Measurements from ENCODE around the gene FNDC3B. TPM values are rescaled to one million over a fixed set of nuclear protein-coding genes. Genes with fewer than 3 reads are reported as not detected.

FNDC3B gene
- total and polyA plus RNA-seq, 3 donors from 2014 or later: 24.2 to 63.5 (median 57.7) TPM

DNA sequence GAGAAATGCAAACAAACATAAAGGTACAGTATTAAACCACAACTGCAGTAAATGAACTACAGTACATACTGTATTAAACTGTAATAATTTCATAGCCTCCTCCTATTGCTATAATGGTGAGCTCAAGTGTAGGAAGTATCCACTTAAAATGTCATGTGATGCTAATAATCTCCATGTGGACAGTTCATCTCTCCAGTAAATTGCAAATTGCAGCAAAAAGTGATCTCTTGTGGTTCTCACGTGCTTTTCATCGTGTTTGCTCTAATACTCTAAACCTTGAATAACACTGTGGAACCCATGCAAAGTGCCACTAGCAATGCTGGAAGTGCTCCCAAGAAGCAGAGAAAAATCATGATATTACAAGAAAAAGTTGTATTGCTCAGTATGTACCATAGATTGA lies 9.2 kb upstream of the FNDC3B start:
- no peak overlapping the region for H3K4me3 ChIP-seq
- intact Hi-C loops (cut with DNase I; ENCODE audit: low total_unique reads): no loop called here
- 97 to 100% methylated on average over 2 of the region's 2 CpGs for WGBS, 2 donors
- no peak for DNase-seq
- TF ChIP-seq POLR2A (IDR thresholded peaks at IDR 0.05): no peak
- TF ChIP-seq, protein P1, sequence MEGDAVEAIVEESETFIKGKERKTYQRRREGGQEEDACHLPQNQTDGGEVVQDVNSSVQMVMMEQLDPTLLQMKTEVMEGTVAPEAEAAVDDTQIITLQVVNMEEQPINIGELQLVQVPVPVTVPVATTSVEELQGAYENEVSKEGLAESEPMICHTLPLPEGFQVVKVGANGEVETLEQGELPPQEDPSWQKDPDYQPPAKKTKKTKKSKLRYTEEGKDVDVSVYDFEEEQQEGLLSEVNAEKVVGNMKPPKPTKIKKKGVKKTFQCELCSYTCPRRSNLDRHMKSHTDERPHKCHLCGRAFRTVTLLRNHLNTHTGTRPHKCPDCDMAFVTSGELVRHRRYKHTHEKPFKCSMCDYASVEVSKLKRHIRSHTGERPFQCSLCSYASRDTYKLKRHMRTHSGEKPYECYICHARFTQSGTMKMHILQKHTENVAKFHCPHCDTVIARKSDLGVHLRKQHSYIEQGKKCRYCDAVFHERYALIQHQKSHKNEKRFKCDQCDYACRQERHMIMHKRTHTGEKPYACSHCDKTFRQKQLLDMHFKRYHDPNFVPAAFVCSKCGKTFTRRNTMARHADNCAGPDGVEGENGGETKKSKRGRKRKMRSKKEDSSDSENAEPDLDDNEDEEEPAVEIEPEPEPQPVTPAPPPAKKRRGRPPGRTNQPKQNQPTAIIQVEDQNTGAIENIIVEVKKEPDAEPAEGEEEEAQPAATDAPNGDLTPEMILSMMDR (IDR thresholded peaks at IDR 0.05): no peak
- no peaks in the 10 kb centered on the region for H3K4me1 ChIP-seq
- H3K27ac ChIP-seq: no peak overlapping the region
- no peaks in the 10 kb centered on the region for H3K9me3 ChIP-seq
- no peaks in the 10 kb centered on the region for H3K27me3 ChIP-seq
- no peaks in the 10 kb centered on the region for H3K36me3 ChIP-seq (ENCODE audit: low read depth, missing control alignments)

DNA sequence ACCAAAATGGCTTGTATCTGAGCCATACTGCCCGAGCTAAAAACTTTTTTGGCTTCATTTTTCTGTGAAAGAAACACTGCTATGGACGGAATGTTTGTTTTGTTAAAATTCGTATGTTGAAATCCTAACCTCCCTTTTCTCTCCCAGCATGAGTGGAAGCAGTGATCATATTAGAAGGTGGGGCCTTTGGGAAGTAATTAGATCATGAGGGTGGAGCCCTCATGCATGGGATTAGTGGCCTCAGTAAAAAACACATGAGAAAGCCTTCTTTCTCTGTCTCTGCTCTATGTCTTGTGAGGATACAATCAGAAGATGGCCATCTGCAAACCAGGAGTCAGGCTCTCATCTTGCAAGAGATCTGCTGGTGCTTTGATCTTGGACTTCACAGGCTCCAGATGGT lies 7.4 kb upstream of the FNDC3B start:
- no peak for DNase-seq
- Histone ChIP-seq H3K36me3 (ENCODE audit: low read depth, missing control alignments) (no peaks in the 10 kb centered on the region), H3K9me3 (no peaks in the 10 kb centered on the region), H3K27me3 (no peaks in the 10 kb centered on the region), H3K4me3 (no peak overlapping the region), H3K4me1 (no peaks in the 10 kb centered on the region), H3K27ac (no peak overlapping the region)
- intact Hi-C loops (cut with DNase I; ENCODE audit: low total_unique reads): no loop called here
- 87 to 90% methylated on average over 3 of the region's 3 CpGs for WGBS, 2 donors
- TF ChIP-seq POLR2A (IDR thresholded peaks at IDR 0.05): no peak
- TF ChIP-seq, protein P1 (IDR thresholded peaks at IDR 0.05): no peak

DNA sequence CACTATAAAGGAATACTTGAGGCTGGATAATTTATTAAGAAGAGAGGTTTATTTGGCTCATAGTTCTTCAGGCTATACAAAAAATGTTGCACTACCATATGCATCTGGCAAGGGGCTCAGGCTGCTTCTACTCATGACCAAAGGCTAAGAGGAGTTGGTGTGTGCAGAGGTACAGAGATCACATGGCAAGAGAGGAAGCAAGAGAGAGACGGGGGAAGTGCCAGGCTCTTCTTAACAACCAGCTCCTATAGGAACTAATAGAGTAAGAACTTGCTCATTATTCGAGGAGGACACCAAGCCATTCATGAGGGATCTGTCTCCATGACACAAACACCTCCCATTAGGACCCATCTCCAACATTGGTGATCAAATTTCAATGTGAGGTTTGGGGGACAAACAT lies 6.0 kb upstream of the FNDC3B start:
- TF ChIP-seq POLR2A (IDR thresholded peaks at IDR 0.05): no peak
- H3K4me1 ChIP-seq: peaks cover under 1% of the 10 kb centered on the region
- intact Hi-C loops (cut with DNase I; ENCODE audit: low total_unique reads): no loop called here
- DNase-seq: no peak
- no peaks in the 10 kb centered on the region for H3K9me3 ChIP-seq
- no peak overlapping the region for H3K27ac ChIP-seq
- WGBS, 2 donors: 77 to 79% methylated on average over 2 of the region's 2 CpGs
- no peaks in the 10 kb centered on the region for H3K36me3 ChIP-seq (ENCODE audit: low read depth, missing control alignments)
- H3K4me3 ChIP-seq: no peak overlapping the region
- H3K27me3 ChIP-seq: no peaks in the 10 kb centered on the region

DNA sequence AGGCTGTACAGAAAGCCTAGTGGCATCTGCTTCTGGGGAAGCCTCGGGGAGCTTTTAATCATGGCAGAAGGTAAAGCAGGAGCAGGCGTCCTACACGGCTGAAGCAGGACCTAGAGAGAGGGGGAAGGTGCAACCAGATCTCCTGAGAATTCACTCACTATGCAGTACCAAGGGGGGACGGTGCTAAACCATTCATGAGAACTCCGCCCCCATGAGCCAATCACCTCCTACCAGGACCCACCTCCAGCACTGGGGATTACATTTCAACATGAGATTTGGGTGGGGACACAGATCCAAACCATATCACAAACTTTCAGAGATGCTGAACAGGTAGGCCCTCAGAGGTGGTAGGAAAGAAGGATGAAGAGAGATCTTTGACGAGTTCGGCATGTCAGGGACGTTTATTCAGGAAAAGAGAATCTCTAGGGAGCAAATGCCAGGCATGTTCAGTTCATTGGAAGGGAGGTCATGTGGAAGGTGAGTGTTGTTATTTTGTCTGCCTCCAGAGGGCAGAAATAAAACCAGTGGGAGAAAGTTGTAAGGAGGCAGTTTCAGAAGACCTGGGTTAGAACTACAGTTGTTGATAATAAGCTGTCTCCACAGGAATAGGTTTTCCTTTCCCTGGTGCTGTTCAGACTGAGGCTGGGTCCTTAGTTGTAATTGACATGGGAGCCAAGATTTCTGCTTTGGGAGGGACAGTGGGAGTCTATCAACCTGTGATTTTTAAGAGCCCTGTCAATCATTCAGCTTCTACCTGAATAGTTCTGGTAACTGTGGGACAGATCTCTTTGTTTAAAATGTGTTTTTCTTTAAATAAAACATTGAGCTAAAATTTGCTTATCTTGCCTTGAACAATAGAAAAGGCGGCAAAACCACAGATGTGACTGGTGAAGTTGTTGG lies 4.3 kb upstream of the FNDC3B start:
- no peak for DNase-seq
- intact Hi-C loops (cut with DNase I; ENCODE audit: low total_unique reads): no loop called here
- Histone ChIP-seq H3K27me3 (no peaks in the 10 kb centered on the region), H3K36me3 (ENCODE audit: low read depth, missing control alignments) (no peaks in the 10 kb centered on the region), H3K9me3 (no peaks in the 10 kb centered on the region), H3K4me3 (no peak overlapping the region), H3K4me1 (peaks cover 9% of the 10 kb centered on the region), H3K27ac (no peak overlapping the region)
- TF ChIP-seq, protein P1 (IDR thresholded peaks at IDR 0.05): peak; percentile 21 to 54 (median 47)
- no peak for TF ChIP-seq POLR2A (IDR thresholded peaks at IDR 0.05)
- WGBS, 2 donors: 84 to 87% methylated on average over 9 of the region's 9 CpGs

DNA sequence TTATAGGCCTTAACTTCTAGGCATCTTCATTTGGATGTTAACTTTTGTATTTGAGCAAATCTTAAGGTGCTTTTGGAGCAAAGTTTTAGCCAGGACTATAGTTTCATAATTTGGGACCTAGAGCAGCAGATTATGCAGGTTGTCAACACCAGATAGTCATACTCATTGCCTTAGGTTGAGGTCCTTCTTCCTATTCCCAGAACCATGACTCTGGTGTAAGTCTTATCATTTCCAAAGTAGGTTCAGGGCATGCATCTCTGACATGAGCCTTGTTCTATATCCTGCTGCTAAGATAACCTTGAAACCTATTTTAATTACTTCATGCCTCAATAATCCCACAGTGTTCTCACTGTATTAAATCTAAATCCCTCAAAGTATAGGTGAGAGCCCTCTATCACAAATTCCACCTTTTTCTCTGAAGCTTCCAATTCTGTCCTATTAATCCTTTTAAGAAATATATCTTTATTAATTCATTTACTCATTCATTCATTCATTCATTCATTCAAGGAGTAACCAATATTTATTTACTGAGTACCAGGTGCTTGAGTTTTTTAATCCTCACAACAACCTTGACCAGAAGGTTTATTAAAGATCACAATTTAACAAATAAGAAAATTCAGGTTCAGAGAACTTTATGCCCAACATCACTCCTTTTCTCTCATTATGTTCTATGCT lies 2.7 kb upstream of the FNDC3B start:
- peaks cover 11% of the 10 kb centered on the region for H3K4me1 ChIP-seq
- H3K27me3 ChIP-seq: no peaks in the 10 kb centered on the region
- intact Hi-C loops (cut with DNase I; ENCODE audit: low total_unique reads): no loop called here
- H3K4me3 ChIP-seq: no peak overlapping the region
- TF ChIP-seq, protein P1 (IDR thresholded peaks at IDR 0.05): no peak
- TF ChIP-seq POLR2A (IDR thresholded peaks at IDR 0.05): no peak
- no peaks in the 10 kb centered on the region for H3K36me3 ChIP-seq (ENCODE audit: low read depth, missing control alignments)
- no peak for DNase-seq
- no peaks in the 10 kb centered on the region for H3K9me3 ChIP-seq
- no peak overlapping the region for H3K27ac ChIP-seq

All from testis (tissue), 3 donors.